CD14-positive monocyte (primary cell): Measurements from ENCODE around the gene CCDC154. TPM values are rescaled to one million over a fixed set of nuclear protein-coding genes. Genes with fewer than 3 reads are reported as not detected.

Source experiments
- DNase-seq, 3 donors: peaks; one replicate each; pipeline ENCODE4 v3.0.0-alpha.2; 2011 to 2022
- H2AFZ ChIP-seq: 2 replicates; pipeline ENCODE4 v1.6.0; 2012; ENCODE audit warnings: mild to moderate bottlenecking, low read depth, low read length, inconsistent platforms; ENCODE audit not compliant: insufficient read depth, poor library complexity, severe bottlenecking
- H3K27ac ChIP-seq, 2 donors: 1 replicate in 1 of 2; 2 replicates in 1 of 2; pipeline ENCODE4 v1.5.1; 2012 to 2013; ENCODE audit warnings: low read length in 2 of 2, control low read depth in 1 of 2, inconsistent platforms in 1 of 2, low read depth in 1 of 2, mild to moderate bottlenecking in 1 of 2
- H3K27me3 ChIP-seq, 2 donors: one replicate each; pipeline versions ENCODE4 v1.6.0 to v1.6.1; 2011 to 2013; ENCODE audit warnings: low read length in 2 of 2; ENCODE audit not compliant: control insufficient read depth in 2 of 2, insufficient read depth in 2 of 2
- H3K36me3 ChIP-seq, 2 donors: replicated peaks in 1 of 2; 1 replicate in 1 of 2; 2 replicates in 1 of 2; pipeline versions ENCODE4 v1.5.1 to v1.6.1; 2012 to 2013; ENCODE audit warnings: low read length in 2 of 2, control low read depth in 1 of 2, inconsistent platforms in 1 of 2, mild to moderate bottlenecking in 1 of 2; ENCODE audit not compliant: insufficient read depth in 2 of 2, control insufficient read depth in 1 of 2
- H3K4me1 ChIP-seq, 2 donors: 1 replicate in 1 of 2; 2 replicates in 1 of 2; pipeline versions ENCODE4 v1.5.1 to v1.6.1; 2012 to 2013; ENCODE audit warnings: low read length in 2 of 2, control low read depth in 1 of 2, inconsistent platforms in 1 of 2, mild to moderate bottlenecking in 1 of 2, moderate library complexity in 1 of 2; ENCODE audit not compliant: insufficient read depth in 2 of 2, control insufficient read depth in 1 of 2
- H3K4me2 ChIP-seq: replicated peaks from 2 replicates; pipeline ENCODE3; 2012; ENCODE audit warnings: low read length, moderate library complexity, mild to moderate bottlenecking; ENCODE audit not compliant: poor library complexity, severe bottlenecking; ENCODE audit errors: extremely low read depth
- H3K4me3 ChIP-seq, 3 experiments: fragments of 200-600 bp in 1 of 3; sonication (generic) in 1 of 3; replicated peaks in 1 of 3; 1 replicate in 2 of 3; 2 replicates in 1 of 3; pipeline ENCODE4 v1.5.1; 2011 to 2013; ENCODE audit warnings: low read length in 3 of 3, mild to moderate bottlenecking in 3 of 3, control low read depth in 2 of 3, low read depth in 2 of 3, inconsistent platforms in 1 of 3, moderate library complexity in 1 of 3
- H3K79me2 ChIP-seq: 2 replicates; pipeline ENCODE4 v1.6.0; 2012; ENCODE audit warnings: mild to moderate bottlenecking, control low read depth, inconsistent platforms, low read length, moderate library complexity; ENCODE audit not compliant: insufficient read depth
- H3K9ac ChIP-seq: 2 replicates; pipeline ENCODE4 v1.6.0; 2017; ENCODE audit warnings: low read length, mild to moderate bottlenecking; ENCODE audit not compliant: insufficient read depth, poor library complexity, severe bottlenecking
- H3K9me3 ChIP-seq, 2 donors: replicated peaks in 1 of 2; 1 replicate in 1 of 2; 2 replicates in 1 of 2; pipeline versions ENCODE4 v1.5.1 to v1.6.1; 2012 to 2013; ENCODE audit warnings: low read length in 2 of 2, control low read depth in 1 of 2; ENCODE audit not compliant: control insufficient read depth in 1 of 2, insufficient read depth in 1 of 2
- H4K20me1 ChIP-seq: 2 replicates; pipeline ENCODE4 v1.6.0; 2012; ENCODE audit warnings: mild to moderate bottlenecking, low read length, control low read depth, moderate library complexity; ENCODE audit not compliant: insufficient read depth
- H3K27ac Mint-ChIP-seq, 7 donors: one replicate each; pipeline ENCODE4 v1.8.0; 2020; ENCODE audit warnings: mild to moderate bottlenecking in 7 of 7, mixed read lengths in 7 of 7, moderate library complexity in 6 of 7, inconsistent platforms in 2 of 7
- H3K27me3 Mint-ChIP-seq, 3 donors: one replicate each; pipeline ENCODE4 v1.8.0; 2021 to 2022; ENCODE audit warnings: low read depth in 3 of 3, mild to moderate bottlenecking in 3 of 3, mixed read lengths in 3 of 3, moderate library complexity in 3 of 3, inconsistent platforms in 1 of 3
- H3K36me3 Mint-ChIP-seq, 2 donors: one replicate each; pipeline ENCODE4 v1.8.0; 2020; ENCODE audit warnings: mixed read lengths in 2 of 2, inconsistent platforms in 1 of 2, mild to moderate bottlenecking in 1 of 2
- H3K4me1 Mint-ChIP-seq: one replicate; pipeline ENCODE4 v1.8.0; 2020; ENCODE audit warnings: mild to moderate bottlenecking, mixed read lengths
- H3K4me3 Mint-ChIP-seq, 2 donors: one replicate each; pipeline ENCODE4 v1.8.0; 2020; ENCODE audit warnings: mild to moderate bottlenecking in 2 of 2, mixed read lengths in 2 of 2, moderate library complexity in 1 of 2
- H3K9me3 Mint-ChIP-seq, 7 donors: one replicate each; pipeline ENCODE4 v1.8.0; 2020 to 2022; ENCODE audit warnings: mixed read lengths in 7 of 7, mild to moderate bottlenecking in 6 of 7, moderate library complexity in 6 of 7, inconsistent platforms in 2 of 7
- CTCF ChIP-seq: fragments of 200-600 bp; IDR thresholded peaks from one replicate; pipeline ENCODE4 v1.8.0; 2022; ENCODE audit warnings: antibody characterized with exemption, mild to moderate bottlenecking
- WGBS: methylation state at CpG from one replicate; pipeline ENCODE4 v1.1.5; 2013; ENCODE audit warnings: missing lambda C conversion rate; ENCODE audit not compliant: insufficient coverage; 5-methylcytosine and 5-hydroxymethylcytosine counted together
- intact Hi-C, 2 donors: fragments of 100-400 bp; cut with micrococcal nuclease; formaldehyde crosslinking; loops; one replicate each; pipeline versions ENCODE4 v1.15.0 to v1.15.1; 2023
- polyA plus RNA-seq, 3 donors: library from polyadenylated mRNA; depleted of rRNA in 1 of 3; unstranded in 2 of 3; stranded (reverse) in 1 of 3; fragments of 300-500 nt in 2 of 3; fragments of >200 nt in 1 of 3; fragmentation: Illumina TruSeq in 2 of 3; gene quantifications; 1 replicate in 2 of 3; 2 replicates in 1 of 3; pipeline ENCODE4 v1.2.3, GENCODE V29; 2012 to 2021

CCDC154 gene
- polyA plus RNA-seq, 3 donors, result 5.9 TPM; not detected in 2

DNA sequence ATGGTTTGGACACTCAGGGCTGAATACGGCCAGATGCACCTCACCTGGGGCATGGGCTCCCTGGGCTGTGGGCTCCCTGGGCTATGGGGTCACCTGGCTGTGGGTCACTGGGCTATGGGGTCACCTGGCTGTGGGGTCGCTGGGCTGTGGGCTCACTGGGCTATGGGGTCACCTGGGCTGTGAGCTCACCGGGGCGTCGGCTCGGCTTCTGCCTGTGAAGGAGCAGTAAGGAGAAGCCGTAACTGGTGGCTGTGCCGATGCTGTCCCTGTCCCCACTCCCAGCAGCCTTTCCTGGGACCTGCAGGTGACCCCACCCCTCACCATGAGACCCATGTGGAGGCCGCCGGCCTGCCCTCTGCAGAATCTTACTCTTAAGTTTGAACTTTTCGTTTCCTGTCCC lies 15.3 kb downstream of the CCDC154 start:
- Mint-ChIP-seq H3K4me3 (no peak overlapping the region), H3K27ac (no peak overlapping the region), H3K27me3 (peaks cover 7 to 37% (median 7%) of the 10 kb centered on the region in 3 donors), H3K9me3 (peaks cover 0 to 3% (median 0%) of the 10 kb centered on the region in 7 donors), H3K4me1 (peaks cover 3% of the 10 kb centered on the region), H3K36me3 (no peaks in the 10 kb centered on the region)
- Histone ChIP-seq H4K20me1 (no peaks in the 10 kb centered on the region), H2AFZ (peak overlapping the region; percentile 72), H3K9me3 (no peaks in the 10 kb centered on the region), H3K9ac (peak overlapping the region; percentile 40), H3K27ac (no peak overlapping the region), H3K4me1 (peaks cover 5 to 21% of the 10 kb centered on the region in 2 donors), H3K4me3 (no peak overlapping the region), H3K4me2 (peak overlapping the region; percentile 47), H3K79me2 (no peaks in the 10 kb centered on the region), H3K27me3 (peaks cover 0 to 29% of the 10 kb centered on the region in 2 donors), H3K36me3 (no peaks in the 10 kb centered on the region)
- no peak for DNase-seq
- WGBS, result 84% methylated on average over 5 of the region's 11 CpGs
- TF ChIP-seq CTCF, result no peak
- intact Hi-C loops, result loop anchor here (10.0 kb wide), 2 partner anchors 276 to 356 kb away; partner anchors contain the start of genes MAPK8IP3 (in 1 of the 2), NUBP2 (in 1 of the 2) and SPSB3 (in 1 of the 2)

DNA sequence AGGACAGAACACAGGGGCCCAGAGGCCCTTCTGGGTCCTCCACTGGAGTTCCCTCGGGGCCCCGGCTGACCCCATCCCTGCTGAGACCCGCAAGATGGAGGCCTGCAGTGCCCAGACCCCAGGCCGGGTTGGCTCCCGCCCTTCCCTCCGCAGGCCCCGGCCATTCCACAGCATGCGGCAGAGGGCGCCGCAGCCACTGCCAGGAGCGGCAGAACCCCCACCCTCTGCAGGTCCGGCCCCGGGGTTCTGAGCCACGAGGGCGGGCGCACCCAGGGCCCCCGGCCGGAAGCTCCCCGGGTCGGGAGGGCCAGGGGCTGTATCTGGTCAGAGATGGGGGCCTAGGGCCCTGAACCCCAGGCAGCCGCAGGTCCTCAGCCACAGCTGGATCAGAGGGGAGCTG lies 15.8 kb downstream of the CCDC154 start:
- no peaks in the 10 kb centered on the region for H3K36me3 Mint-ChIP-seq
- H3K27me3 Mint-ChIP-seq, result peaks cover 7 to 34% (median 7%) of the 10 kb centered on the region in 3 donors
- intact Hi-C loops, result loop anchor here (10.0 kb wide), 2 partner anchors 276 to 356 kb away; partner anchors contain the start of genes MAPK8IP3 (in 1 of the 2), NUBP2 (in 1 of the 2) and SPSB3 (in 1 of the 2)
- Histone ChIP-seq H3K36me3 (no peaks in the 10 kb centered on the region), H3K4me3 (no peak overlapping the region), H3K4me2 (peak overlapping the region; percentile 47), H3K27ac (no peak overlapping the region), H3K79me2 (no peaks in the 10 kb centered on the region), H3K9ac (peak overlapping the region; percentile 40), H4K20me1 (no peaks in the 10 kb centered on the region), H3K27me3 (peaks cover 0 to 24% of the 10 kb centered on the region in 2 donors), H2AFZ (peak overlapping the region; percentile 72), H3K9me3 (no peaks in the 10 kb centered on the region), H3K4me1 (peaks cover 5 to 20% of the 10 kb centered on the region in 2 donors)
- H3K4me3 Mint-ChIP-seq, result peak overlapping the region; percentile 27 to 67
- H3K9me3 Mint-ChIP-seq, result peaks cover 0 to 5% (median 0%) of the 10 kb centered on the region in 7 donors
- WGBS, result 34% methylated on average over 18 of the region's 21 CpGs
- DNase-seq, result peak; percentile 34 to 51 (median 38)
- no peak overlapping the region for H3K27ac Mint-ChIP-seq
- peak; percentile 80 for TF ChIP-seq CTCF
- peaks cover 3% of the 10 kb centered on the region for H3K4me1 Mint-ChIP-seq
